HCT116 (cell line): Measurements from ENCODE around the gene EMILIN2. TPM values are rescaled to one million over a fixed set of nuclear protein-coding genes. Genes with fewer than 3 reads are reported as not detected.

ENCODE experiments used
- ATAC-seq: fragments of 200-7000 bp; cut with Tn5 transposase; 2 replicates; pipeline ENCODE4 v1.9.1; 2020; ENCODE audit warnings: mild to moderate bottlenecking, moderate library complexity
- BruUV-seq: library from RNA; stranded (reverse); fragments of 400-500 nt; replicated peaks from 2 replicates; lab custom pipeline; 2021; lab: Mats Ljungman, UMichigan
- CTCF ChIA-PET: fragments of 300-600 bp; sonication (Branson Sonifier 250); formaldehyde crosslinking; loops from one replicate; lab custom pipeline; 2021; ENCODE audit warnings: antibody characterized with exemption; lab: Charles Lee
- POLR2A ChIA-PET: fragments of 300-600, 350-600 bp; sonication (Branson Sonifier 250); formaldehyde crosslinking; loops from one replicate; lab custom pipeline; 2021; ENCODE audit warnings: antibody characterized with exemption; lab: Charles Lee
- RAD21 ChIA-PET, 2 experiments: fragments of 300-600 bp; sonication (Branson Sonifier 250); formaldehyde crosslinking; loops; one replicate each; lab custom pipeline; 2023; ENCODE audit warnings: low total read pairs in 2 of 2; ENCODE audit not compliant: uncharacterized antibody in 2 of 2, unreplicated experiment in 2 of 2, low non-redundant PET in 1 of 2; lab: Charles Lee
- DNase-seq: peaks from one replicate; pipeline ENCODE4 v3.0.0-alpha.2; 2010; ENCODE audit warnings: low read depth, low spot score
- H2AFZ ChIP-seq: fragments of 200-600 bp; shearing (Covaris generic), sonication (generic); 2 replicates; pipeline ENCODE4 v1.6.1; 2017; ENCODE audit warnings: low read depth, mixed run types, mixed read lengths, antibody characterized with exemption, low read length; ENCODE audit not compliant: poor library complexity, severe bottlenecking
- H3K27ac ChIP-seq: 2 replicates; pipeline ENCODE4 v1.5.1; 2012; ENCODE audit warnings: low read depth, low read length
- H3K27me3 ChIP-seq: fragments of 200-600 bp; sonication (generic); 2 replicates; pipeline ENCODE4 v1.6.1; 2016; ENCODE audit warnings: mixed run types, low read length, mixed read lengths; ENCODE audit not compliant: insufficient read depth
- H3K36me3 ChIP-seq, 2 experiments: fragments of 200-500 bp in 1 of 2; fragments of 200-600 bp in 1 of 2; sonication (Bioruptor generic) in 1 of 2; sonication (generic) in 1 of 2; 2 replicates each; pipeline versions ENCODE4 v1.5.1 to v1.6.1; 2014 to 2016; ENCODE audit warnings: low read length in 2 of 2, inconsistent platforms in 1 of 2, mixed read lengths in 1 of 2, mixed run types in 1 of 2; ENCODE audit not compliant: insufficient read depth in 2 of 2, control insufficient read depth in 1 of 2
- H3K4me1 ChIP-seq, 2 experiments: fragments of 200-600 bp in 1 of 2; sonication (generic) in 1 of 2; 2 replicates each; pipeline versions ENCODE4 v1.5.1 to v1.6.1; 2012 to 2017; ENCODE audit warnings: low read length in 2 of 2, inconsistent platforms in 1 of 2, mild to moderate bottlenecking in 1 of 2, mixed read lengths in 1 of 2, mixed run types in 1 of 2, moderate library complexity in 1 of 2; ENCODE audit not compliant: insufficient read depth in 2 of 2, control insufficient read depth in 1 of 2
- H3K4me2 ChIP-seq: fragments of 200-600 bp; sonication (generic); 2 replicates; pipeline ENCODE4 v1.6.1; 2017; ENCODE audit warnings: mixed run types, low read length, mixed read lengths
- H3K4me3 ChIP-seq, 2 experiments: fragments of 200-600 bp in 1 of 2; sonication (generic) in 1 of 2; replicated peaks in 1 of 2; 2 replicates each; pipeline ENCODE4 v1.5.1; 2011 to 2016; ENCODE audit warnings: low read length in 2 of 2, control low read depth in 1 of 2, low read depth in 1 of 2, mild to moderate bottlenecking in 1 of 2, mixed read lengths in 1 of 2, mixed run types in 1 of 2
- H3K79me2 ChIP-seq: fragments of 200-600 bp; sonication (generic); 2 replicates; pipeline ENCODE4 v1.6.1; 2017; ENCODE audit warnings: mild to moderate bottlenecking, mixed run types, low read length, moderate library complexity, mixed read lengths; ENCODE audit not compliant: insufficient read depth
- H3K9ac ChIP-seq: fragments of 200-600 bp; sonication (generic); 2 replicates; pipeline ENCODE4 v1.6.1; 2016; ENCODE audit warnings: low read length, mixed read lengths
- H3K9me2 ChIP-seq: fragments of 200-600 bp; sonication (generic), shearing (Covaris generic); 2 replicates; pipeline ENCODE4 v1.6.1; 2017; ENCODE audit warnings: mixed run types, mild to moderate bottlenecking, moderate library complexity; ENCODE audit not compliant: insufficient read depth
- H3K9me3 ChIP-seq, 2 experiments: fragments of 200-500 bp in 1 of 2; fragments of 200-600 bp in 1 of 2; sonication (Bioruptor generic) in 1 of 2; sonication (generic) in 1 of 2; 2 replicates each; pipeline ENCODE4 v1.6.1; 2014 to 2017; ENCODE audit warnings: low read length in 2 of 2, mixed read lengths in 2 of 2, inconsistent platforms in 1 of 2, low read depth in 1 of 2, mild to moderate bottlenecking in 1 of 2, mixed run types in 1 of 2, moderate library complexity in 1 of 2; ENCODE audit not compliant: control insufficient read depth in 1 of 2, insufficient read depth in 1 of 2
- H4K20me1 ChIP-seq: fragments of 200-600 bp; sonication (generic), shearing (Covaris generic); 2 replicates; pipeline ENCODE4 v1.6.1; 2017; ENCODE audit warnings: mixed run types, mild to moderate bottlenecking, moderate library complexity; ENCODE audit not compliant: insufficient read depth
- CEBPB ChIP-seq: IDR thresholded peaks from 2 replicates; pipeline ENCODE4 v1.6.1; 2012; ENCODE audit warnings: low read depth
- ELF1 ChIP-seq: IDR thresholded peaks from 2 replicates; pipeline ENCODE4 v1.6.1; 2012; ENCODE audit warnings: low read depth, borderline replicate concordance
- EZH2 ChIP-seq: fragments of 200-600 bp; sonication (generic); IDR thresholded peaks from 2 replicates; pipeline ENCODE4 v1.6.1; 2017; ENCODE audit warnings: antibody characterized with exemption, mixed run types
- JUND ChIP-seq: IDR thresholded peaks from 2 replicates; pipeline ENCODE4 v1.6.1; 2012
- POLR2A ChIP-seq: IDR thresholded peaks from 2 replicates; pipeline ENCODE4 v1.7.0; 2011; ENCODE audit warnings: borderline replicate concordance; ENCODE audit not compliant: insufficient read depth, insufficient read length; ENCODE audit errors: extremely low read depth
- RAD21 ChIP-seq: IDR thresholded peaks from 2 replicates; pipeline ENCODE4 v1.6.1; 2012; ENCODE audit warnings: low read depth, mild to moderate bottlenecking
- SP1 ChIP-seq: IDR thresholded peaks from 2 replicates; pipeline ENCODE4 v1.6.1; 2012; ENCODE audit warnings: low read depth
- SRF ChIP-seq: IDR thresholded peaks from 2 replicates; pipeline ENCODE4 v1.6.1; 2012; ENCODE audit warnings: low read depth
- TCF7L2 ChIP-seq: IDR thresholded peaks from 2 replicates; pipeline ENCODE4 v1.7.0; 2011; ENCODE audit warnings: borderline replicate concordance, inconsistent platforms; ENCODE audit not compliant: insufficient read depth, insufficient read length; ENCODE audit errors: extremely low read depth
- YY1 ChIP-seq: IDR thresholded peaks from 2 replicates; pipeline ENCODE4 v1.6.1; 2011; ENCODE audit warnings: low read length, low read depth, moderate library complexity, mild to moderate bottlenecking; ENCODE audit not compliant: insufficient replicate concordance; ENCODE audit errors: extremely low read depth
- ZNF274 ChIP-seq: fragments of 200-500 bp; sonication (Bioruptor generic); IDR thresholded peaks from 2 replicates; pipeline ENCODE4 v1.6.1; 2014; ENCODE audit warnings: mild to moderate bottlenecking, low read depth, low read length, inconsistent platforms
- intact Hi-C: fragments of 100-400 bp; cut with micrococcal nuclease; formaldehyde crosslinking; loops from 2 replicates; pipeline ENCODE4 v1.10.0; 2022
- total RNA-seq: library from RNA; stranded (reverse); gene quantifications from one replicate; pipeline ENCODE4 v1.2.1, GENCODE V29; 2021; ENCODE audit not compliant: unreplicated experiment
- TF ChIP-seq, protein P1 (sequence below): IDR thresholded peaks from 2 replicates; pipeline ENCODE4 v1.6.1; 2011; ENCODE audit warnings: mild to moderate bottlenecking, low read length, moderate library complexity; ENCODE audit not compliant: insufficient replicate concordance; ENCODE audit errors: extremely low read depth
- TF ChIP-seq, protein P2 (sequence below): IDR thresholded peaks from 2 replicates; pipeline ENCODE4 v1.6.1; 2012

Gene EMILIN2
- total RNA-seq, 1 experiment from 2014 or later: 23.4 TPM

- no peak for ATAC-seq
- no peaks in the 10 kb centered on the region for H3K9me3 ChIP-seq
- H3K79me2 ChIP-seq: peaks cover 14% of the 10 kb centered on the region; the same call in 1 of the 2 replicates
- no peak for DNase-seq
- ChIA-PET CTCF (no interaction called here), POLR2A (no interaction called here), RAD21 (no interaction called here)
- no peak overlapping the region for H3K9ac ChIP-seq
- no peak overlapping the region for H3K4me3 ChIP-seq
- H3K4me2 ChIP-seq: no peak overlapping the region
- H3K4me1 ChIP-seq: peaks cover 4 to 20% of the 10 kb centered on the region in 2 experiments; a peak in 3 of 4 replicates
- H3K9me2 ChIP-seq: no peaks in the 10 kb centered on the region
- no TSS peak for BruUV-seq
- intact Hi-C loops: loop anchor here (5.0 kb wide), 1 partner anchor 142 kb away; no protein-coding TSS in a partner anchor
- no peak overlapping the region for H3K27ac ChIP-seq
- no peak overlapping the region for H2AFZ ChIP-seq
- H3K27me3 ChIP-seq: no peaks in the 10 kb centered on the region
- no peak for TF ChIP-seq CEBPB
- no peak for TF ChIP-seq JUND
- TF ChIP-seq TCF7L2: no peak
- TF ChIP-seq SP1: no peak
- no peak for TF ChIP-seq EZH2
- no peak for TF ChIP-seq POLR2A
- no peak for TF ChIP-seq ZNF274
- TF ChIP-seq SRF: no peak
- no peak for TF ChIP-seq RAD21
- TF ChIP-seq, protein P1, sequence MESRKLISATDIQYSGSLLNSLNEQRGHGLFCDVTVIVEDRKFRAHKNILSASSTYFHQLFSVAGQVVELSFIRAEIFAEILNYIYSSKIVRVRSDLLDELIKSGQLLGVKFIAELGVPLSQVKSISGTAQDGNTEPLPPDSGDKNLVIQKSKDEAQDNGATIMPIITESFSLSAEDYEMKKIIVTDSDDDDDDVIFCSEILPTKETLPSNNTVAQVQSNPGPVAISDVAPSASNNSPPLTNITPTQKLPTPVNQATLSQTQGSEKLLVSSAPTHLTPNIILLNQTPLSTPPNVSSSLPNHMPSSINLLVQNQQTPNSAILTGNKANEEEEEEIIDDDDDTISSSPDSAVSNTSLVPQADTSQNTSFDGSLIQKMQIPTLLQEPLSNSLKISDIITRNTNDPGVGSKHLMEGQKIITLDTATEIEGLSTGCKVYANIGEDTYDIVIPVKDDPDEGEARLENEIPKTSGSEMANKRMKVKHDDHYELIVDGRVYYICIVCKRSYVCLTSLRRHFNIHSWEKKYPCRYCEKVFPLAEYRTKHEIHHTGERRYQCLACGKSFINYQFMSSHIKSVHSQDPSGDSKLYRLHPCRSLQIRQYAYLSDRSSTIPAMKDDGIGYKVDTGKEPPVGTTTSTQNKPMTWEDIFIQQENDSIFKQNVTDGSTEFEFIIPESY: no peak
- no peak for TF ChIP-seq YY1
- TF ChIP-seq, protein P2, sequence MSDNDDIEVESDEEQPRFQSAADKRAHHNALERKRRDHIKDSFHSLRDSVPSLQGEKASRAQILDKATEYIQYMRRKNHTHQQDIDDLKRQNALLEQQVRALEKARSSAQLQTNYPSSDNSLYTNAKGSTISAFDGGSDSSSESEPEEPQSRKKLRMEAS: no peak
- TF ChIP-seq ELF1: no peak
- H3K36me3 ChIP-seq: peaks cover 14 to 16% of the 10 kb centered on the region in 2 experiments; a peak in 3 of 4 replicates
- no peaks in the 10 kb centered on the region for H4K20me1 ChIP-seq
Observed at GRCh38 chr18:2908946-2909335, 62.1 kb downstream of the EMILIN2 start.
